Gastroesophageal sphincter (tissue), 4 donors: ENCODE measurements around the gene EPHA3. TPM values are rescaled to one million over a fixed set of nuclear protein-coding genes. Genes with fewer than 3 reads are reported as not detected.

Experiments used
- ATAC-seq: fragments of 150-250 bp; one replicate; pipeline ENCODE4 v1.9.1; 2016; ENCODE audit warnings: mild to moderate bottlenecking, moderate library complexity
- H3K27ac ChIP-seq, 4 donors: fragments of 200-600 bp; sonication (generic) in 3 of 4; 1 replicate in 3 of 4; 2 replicates in 1 of 4; pipeline ENCODE4 v1.5.1; 2016 to 2019
- H3K27me3 ChIP-seq: fragments of 200-600 bp; sonication (generic); one replicate; pipeline ENCODE4 v1.5.1; 2019
- H3K36me3 ChIP-seq, 2 donors: fragments of 200-600 bp; sonication (generic); one replicate each; pipeline ENCODE4 v1.5.1; 2019; ENCODE audit warnings: control low read depth in 1 of 2
- H3K4me1 ChIP-seq, 3 donors: fragments of 200-600 bp; sonication (generic); 1 replicate in 2 of 3; 2 replicates in 1 of 3; pipeline ENCODE4 v1.5.1; 2016 to 2019; ENCODE audit warnings: control low read depth in 2 of 3
- H3K4me3 ChIP-seq, 2 donors: fragments of 200-600 bp; sonication (generic); one replicate each; pipeline ENCODE4 v1.5.1; 2019; ENCODE audit warnings: mild to moderate bottlenecking in 1 of 2, moderate library complexity in 1 of 2
- H3K9me3 ChIP-seq, 3 donors: fragments of 200-600 bp; sonication (generic); one replicate each; pipeline ENCODE4 v1.5.1; 2017 to 2019; ENCODE audit warnings: control low read depth in 2 of 3
- CTCF ChIP-seq, 4 experiments: fragments of 200-600 bp in 2 of 4; fragments of 450-650 bp in 2 of 4; sonication (generic) in 1 of 4; IDR thresholded peaks; one replicate each; pipeline ENCODE4 v1.5.1; 2017 to 2019; ENCODE audit warnings: antibody characterized with exemption in 4 of 4, mild to moderate bottlenecking in 2 of 4, moderate library complexity in 2 of 4
- EP300 ChIP-seq: sonication (generic); formaldehyde crosslinking; IDR thresholded peaks from one replicate; pipeline ENCODE4 v1.6.1; 2017; ENCODE audit warnings: antibody characterized with exemption, mild to moderate bottlenecking
- POLR2A ChIP-seq, 2 donors: fragments of 450-650 bp; IDR thresholded peaks; one replicate each; pipeline ENCODE4 v1.6.1; 2017; ENCODE audit warnings: antibody characterized with exemption in 2 of 2, mild to moderate bottlenecking in 2 of 2, moderate library complexity in 1 of 2
- POLR2AphosphoS5 ChIP-seq: sonication (generic); formaldehyde crosslinking; IDR thresholded peaks from one replicate; pipeline ENCODE4 v1.6.1; 2017; ENCODE audit warnings: antibody characterized with exemption
- WGBS, 2 donors: methylation state at CpG; one replicate each; pipeline ENCODE4 v1.1.5; 2018; ENCODE audit warnings: low coverage in 1 of 2; 5-methylcytosine and 5-hydroxymethylcytosine counted together
- total RNA-seq, 4 donors: library from RNA; depleted of rRNA; stranded (reverse); fragments of >200 nt; gene quantifications; one replicate each; pipeline ENCODE4 v1.1.0, GENCODE V29; 2016

Gene EPHA3
- total RNA-seq, 4 donors from 2014 or later: 9.3 to 20.4 (median 15.9) TPM

GRCh38 chr3:89503891-89504391 lies 396.5 kb downstream of the EPHA3 start:
- no peaks in the 10 kb centered on the region for H3K9me3 ChIP-seq
- no peak overlapping the region for H3K4me3 ChIP-seq
- ATAC-seq: no peak
- no peak for TF ChIP-seq EP300
- no peak for TF ChIP-seq POLR2A (IDR thresholded peaks at IDR 0.05)
- TF ChIP-seq CTCF (IDR thresholded peaks at IDR 0.05): no peak
- no peak for TF ChIP-seq POLR2AphosphoS5
- no peaks in the 10 kb centered on the region for H3K36me3 ChIP-seq
- WGBS, 2 donors: 35 to 40% methylated on average over 1 of the region's 2 CpGs
- H3K27ac ChIP-seq: no peak overlapping the region
- H3K27me3 ChIP-seq: no peaks in the 10 kb centered on the region
- peaks cover 0 to 3% (median 0%) of the 10 kb centered on the region in 3 donors for H3K4me1 ChIP-seq

GRCh38 chr3:89504432-89504831 lies 397.0 kb downstream of the EPHA3 start:
- H3K36me3 ChIP-seq: no peaks in the 10 kb centered on the region
- no peaks in the 10 kb centered on the region for H3K27me3 ChIP-seq
- 85 to 89% methylated on average over 2 to 3 of the region's 4 CpGs for WGBS, 2 donors
- TF ChIP-seq CTCF (IDR thresholded peaks at IDR 0.05) (no peak), POLR2A (IDR thresholded peaks at IDR 0.05) (no peak), EP300 (no peak), POLR2AphosphoS5 (no peak)
- H3K27ac ChIP-seq: no peak overlapping the region
- no peaks in the 10 kb centered on the region for H3K9me3 ChIP-seq
- ATAC-seq: no peak
- no peak overlapping the region for H3K4me3 ChIP-seq
- H3K4me1 ChIP-seq: peaks cover 0 to 3% (median 0%) of the 10 kb centered on the region in 3 donors

GRCh38 chr3:89506462-89507103 lies 399.2 kb downstream of the EPHA3 start:
- Histone ChIP-seq H3K4me1 (peaks cover 0 to 3% (median 0%) of the 10 kb centered on the region in 3 donors), H3K36me3 (no peaks in the 10 kb centered on the region), H3K4me3 (no peak overlapping the region), H3K27ac (peak overlapping the region in 1 of 4 donors; percentile 10), H3K9me3 (no peaks in the 10 kb centered on the region), H3K27me3 (no peaks in the 10 kb centered on the region)
- WGBS, 2 donors: 13 to 19% methylated on average over 3 of the region's 3 CpGs
- peak; percentile 22 for ATAC-seq
- TF ChIP-seq CTCF (IDR thresholded peaks at IDR 0.05) (no peak), EP300 (no peak), POLR2A (IDR thresholded peaks at IDR 0.05) (no peak), POLR2AphosphoS5 (no peak)

- Histone ChIP-seq H3K4me3 (no peak overlapping the region), H3K4me1 (no peaks in the 10 kb centered on the region), H3K36me3 (no peaks in the 10 kb centered on the region), H3K27me3 (no peaks in the 10 kb centered on the region), H3K9me3 (no peaks in the 10 kb centered on the region), H3K27ac (no peak overlapping the region)
- peak; percentile 19 for ATAC-seq
- TF ChIP-seq POLR2AphosphoS5 (no peak), POLR2A (IDR thresholded peaks at IDR 0.05) (no peak), CTCF (IDR thresholded peaks at IDR 0.05) (no peak), EP300 (no peak)
- 38 to 50% methylated on average over 1 of the region's 1 CpG for WGBS, 2 donors
Measured at GRCh38 chr3:89521328-89521727, 413.9 kb downstream of the EPHA3 start.

GRCh38 chr3:89522155-89522554 lies 414.7 kb downstream of the EPHA3 start:
- no peaks in the 10 kb centered on the region for H3K27me3 ChIP-seq
- TF ChIP-seq CTCF (IDR thresholded peaks at IDR 0.05) (no peak), POLR2A (IDR thresholded peaks at IDR 0.05) (no peak), EP300 (no peak), POLR2AphosphoS5 (no peak)
- ATAC-seq: no peak
- H3K4me1 ChIP-seq: no peaks in the 10 kb centered on the region
- H3K9me3 ChIP-seq: no peaks in the 10 kb centered on the region
- H3K36me3 ChIP-seq: no peaks in the 10 kb centered on the region
- WGBS, 2 donors: 85 to 88% methylated on average over 2 of the region's 2 CpGs
- no peak overlapping the region for H3K4me3 ChIP-seq
- no peak overlapping the region for H3K27ac ChIP-seq
